ENCODE measurements around the gene CD48. TPM values are rescaled to one million over a fixed set of nuclear protein-coding genes. Genes with fewer than 3 reads are reported as not detected.

Gene CD48
- total RNA-seq, 1 donor from 2014 or later: not detected

DNA sequence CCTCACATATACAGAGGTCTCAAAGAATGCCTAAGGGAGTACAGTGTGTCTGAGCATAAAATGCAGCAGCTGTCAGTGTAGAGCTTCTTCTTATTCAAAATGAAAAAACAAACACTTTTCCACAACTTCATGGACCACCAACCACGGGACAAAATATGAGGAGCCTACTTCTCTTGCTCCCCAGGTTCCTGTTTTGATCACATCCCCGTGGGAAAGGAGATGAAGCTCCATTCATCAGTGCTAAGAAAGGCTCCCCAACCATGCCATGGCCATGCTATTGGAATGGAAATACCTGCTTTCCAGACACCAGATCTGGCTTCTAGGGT, 383 bp downstream of the CD48 start:
- Mint-ChIP-seq H3K4me1 (no peaks in the 10 kb centered on the region), H3K4me3 (no peak overlapping the region), H3K36me3 (ENCODE audit: low read depth) (no peaks in the 10 kb centered on the region), H3K27ac (ENCODE audit: unreplicated experiment) (no peak overlapping the region), H3K9me3 (no peaks in the 10 kb centered on the region), H3K27me3 (ENCODE audit: low read depth) (peaks cover 13% of the 10 kb centered on the region)
- no peak for DNase-seq (ENCODE audit: low read depth, low spot score)
- TF ChIP-seq, protein P1, sequence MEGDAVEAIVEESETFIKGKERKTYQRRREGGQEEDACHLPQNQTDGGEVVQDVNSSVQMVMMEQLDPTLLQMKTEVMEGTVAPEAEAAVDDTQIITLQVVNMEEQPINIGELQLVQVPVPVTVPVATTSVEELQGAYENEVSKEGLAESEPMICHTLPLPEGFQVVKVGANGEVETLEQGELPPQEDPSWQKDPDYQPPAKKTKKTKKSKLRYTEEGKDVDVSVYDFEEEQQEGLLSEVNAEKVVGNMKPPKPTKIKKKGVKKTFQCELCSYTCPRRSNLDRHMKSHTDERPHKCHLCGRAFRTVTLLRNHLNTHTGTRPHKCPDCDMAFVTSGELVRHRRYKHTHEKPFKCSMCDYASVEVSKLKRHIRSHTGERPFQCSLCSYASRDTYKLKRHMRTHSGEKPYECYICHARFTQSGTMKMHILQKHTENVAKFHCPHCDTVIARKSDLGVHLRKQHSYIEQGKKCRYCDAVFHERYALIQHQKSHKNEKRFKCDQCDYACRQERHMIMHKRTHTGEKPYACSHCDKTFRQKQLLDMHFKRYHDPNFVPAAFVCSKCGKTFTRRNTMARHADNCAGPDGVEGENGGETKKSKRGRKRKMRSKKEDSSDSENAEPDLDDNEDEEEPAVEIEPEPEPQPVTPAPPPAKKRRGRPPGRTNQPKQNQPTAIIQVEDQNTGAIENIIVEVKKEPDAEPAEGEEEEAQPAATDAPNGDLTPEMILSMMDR (conservative IDR thresholded peaks at IDR 0.05): no peak

DNA sequence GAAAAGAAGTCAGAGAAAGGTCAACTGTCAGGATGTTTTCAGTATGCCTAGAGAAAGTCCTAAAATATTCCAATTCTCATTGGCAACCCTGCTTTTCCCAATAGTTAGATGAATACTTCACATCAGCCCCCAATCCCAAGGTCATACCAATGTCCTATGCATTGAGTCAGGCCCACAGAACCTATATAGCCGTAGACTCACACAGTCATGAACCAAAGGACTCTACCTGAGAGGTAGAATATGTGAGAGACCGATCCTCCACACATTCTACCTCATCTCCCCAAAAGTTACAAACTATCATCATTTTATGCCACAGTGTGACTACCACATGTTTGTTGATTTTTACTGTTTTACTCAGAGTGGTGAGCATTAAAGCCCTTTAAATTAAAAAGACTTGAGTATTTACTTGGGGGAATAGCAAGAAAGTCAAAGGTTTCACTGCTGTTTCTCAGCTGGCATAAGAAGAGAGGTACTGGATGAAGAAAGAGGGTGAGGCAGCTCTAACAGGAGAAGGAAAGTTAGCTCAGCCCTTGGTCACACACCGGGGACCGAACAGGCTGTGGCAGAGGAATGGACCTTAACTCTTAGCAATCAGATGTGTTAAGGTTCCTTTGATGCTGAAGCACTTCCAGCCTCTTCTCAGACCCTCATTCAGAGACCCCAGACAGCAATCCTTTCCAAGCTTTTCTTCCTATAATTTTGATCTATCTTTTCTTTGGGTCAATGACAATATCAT, 937 bp downstream of the CD48 start:
- H3K4me3 Mint-ChIP-seq: no peak overlapping the region
- DNase-seq (ENCODE audit: low read depth, low spot score): no peak
- H3K9me3 Mint-ChIP-seq: no peaks in the 10 kb centered on the region
- TF ChIP-seq, protein P1 (conservative IDR thresholded peaks at IDR 0.05): no peak
- H3K27ac Mint-ChIP-seq (ENCODE audit: unreplicated experiment): no peak overlapping the region
- H3K4me1 Mint-ChIP-seq: no peaks in the 10 kb centered on the region
- H3K27me3 Mint-ChIP-seq (ENCODE audit: low read depth): peaks cover 13% of the 10 kb centered on the region
- H3K36me3 Mint-ChIP-seq (ENCODE audit: low read depth): no peaks in the 10 kb centered on the region

DNA sequence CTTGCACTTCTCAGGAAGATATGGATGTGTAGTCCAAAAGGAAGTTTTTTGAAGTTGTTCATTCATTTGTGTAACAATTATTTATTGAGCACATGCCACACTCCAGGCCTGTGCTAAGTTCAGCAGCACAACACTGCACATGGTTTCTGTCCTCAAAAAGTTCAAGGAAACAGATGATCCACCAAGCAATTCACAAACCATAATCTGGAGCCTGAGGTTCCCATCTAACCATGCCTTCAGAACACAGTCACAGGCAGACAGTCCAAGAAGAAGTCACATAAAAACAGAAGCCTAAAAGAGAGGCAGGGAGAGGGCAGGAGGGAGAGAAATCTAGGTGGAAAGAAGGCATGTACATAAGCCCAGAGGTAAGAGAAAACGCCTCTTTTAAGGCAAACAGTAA, 1.9 kb downstream of the CD48 start:
- TF ChIP-seq, protein P1 (conservative IDR thresholded peaks at IDR 0.05): no peak
- Mint-ChIP-seq H3K4me3 (no peak overlapping the region), H3K27ac (ENCODE audit: unreplicated experiment) (no peak overlapping the region), H3K27me3 (ENCODE audit: low read depth) (peaks cover 16% of the 10 kb centered on the region), H3K4me1 (no peaks in the 10 kb centered on the region), H3K9me3 (no peaks in the 10 kb centered on the region), H3K36me3 (ENCODE audit: low read depth) (no peaks in the 10 kb centered on the region)
- DNase-seq (ENCODE audit: low read depth, low spot score): no peak

GRCh38 chr1:160708801-160709200, 2.8 kb downstream of the CD48 start:
- peaks cover 21% of the 10 kb centered on the region for H3K27me3 Mint-ChIP-seq (ENCODE audit: low read depth)
- TF ChIP-seq, protein P1 (conservative IDR thresholded peaks at IDR 0.05): no peak
- no peaks in the 10 kb centered on the region for H3K9me3 Mint-ChIP-seq

DNA sequence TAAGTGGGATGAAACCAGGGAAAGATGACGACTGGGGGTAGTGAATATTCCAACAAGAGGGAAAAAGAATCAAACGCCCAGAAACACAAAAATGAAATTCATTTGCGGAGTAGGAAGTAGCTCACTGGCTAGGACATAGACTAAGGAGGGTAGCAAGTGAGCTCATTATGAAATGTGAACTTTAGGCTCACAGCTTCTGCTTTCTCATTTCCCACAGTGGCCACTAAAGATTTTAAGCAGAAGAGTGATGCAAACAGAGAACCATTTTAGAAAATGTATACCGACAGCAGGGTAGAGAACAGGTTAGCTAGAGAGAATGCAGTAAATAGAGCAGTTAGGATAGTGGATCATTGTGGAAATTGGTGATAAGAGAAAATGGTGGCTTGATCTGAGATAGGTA, 3.5 kb downstream of the CD48 start:
- no peak overlapping the region for H3K27ac Mint-ChIP-seq (ENCODE audit: unreplicated experiment)
- H3K9me3 Mint-ChIP-seq: no peaks in the 10 kb centered on the region
- TF ChIP-seq, protein P1 (conservative IDR thresholded peaks at IDR 0.05): no peak
- no peaks in the 10 kb centered on the region for H3K36me3 Mint-ChIP-seq (ENCODE audit: low read depth)
- DNase-seq (ENCODE audit: low read depth, low spot score): no peak
- peaks cover 25% of the 10 kb centered on the region for H3K27me3 Mint-ChIP-seq (ENCODE audit: low read depth)
- no peak overlapping the region for H3K4me3 Mint-ChIP-seq
- no peaks in the 10 kb centered on the region for H3K4me1 Mint-ChIP-seq

More at GRCh38 chr1:160708801-160709200, 2.8 kb downstream of the CD48 start:
- Mint-ChIP-seq H3K27ac (ENCODE audit: unreplicated experiment) (no peak overlapping the region), H3K4me3 (no peak overlapping the region), H3K36me3 (ENCODE audit: low read depth) (no peaks in the 10 kb centered on the region), H3K4me1 (no peaks in the 10 kb centered on the region)
- DNase-seq (ENCODE audit: low read depth, low spot score): no peak
